ENCODE measurements around the gene ACTR3.
"Not testable (repeated sequence)": the region's sequence is repeated elsewhere in the genome, so short reads cannot be mapped to it uniquely, and the experiment has no call there.

The ACTR3 gene

GRCh38 chr2:113889471-113890252 is at the start of gene ACTR3:
TSS of gene ACTR3 (plus strand) at chr2:113890089. CDS start at chr2:113890280, 191 bp downstream.
- DNase-seq, result peak; percentile 98

GRCh38 chr2:113840518-113840917 is 49.4 kb upstream of the ACTR3 start:
- DNase-seq, result no peak

- no peak for DNase-seq
These were observed 46.8 kb upstream of the ACTR3 start for GRCh38 chr2:113842919-113843736.

- not testable (repeated sequence) for DNase-seq
These were observed 46.2 kb upstream of the ACTR3 start for GRCh38 chr2:113843737-113844050.

- no peak for DNase-seq
These were observed 44.6 kb upstream of the ACTR3 start for GRCh38 chr2:113845261-113845660.

GRCh38 chr2:113845796-113846195 is 44.1 kb upstream of the ACTR3 start:
- not testable (repeated sequence) for DNase-seq

- DNase-seq, result no peak
These were observed 43.5 kb upstream of the ACTR3 start for GRCh38 chr2:113846429-113846828.

GRCh38 chr2:113847144-113847543 is 42.7 kb upstream of the ACTR3 start:
- no peak for DNase-seq

GRCh38 chr2:113848758-113849415 is 41.0 kb upstream of the ACTR3 start:
- DNase-seq, result no peak

GRCh38 chr2:113850687-113851086 is 39.2 kb upstream of the ACTR3 start:
- no peak for DNase-seq

- no peak for DNase-seq
These were observed 38.2 kb upstream of the ACTR3 start for GRCh38 chr2:113851640-113852039.

- no peak for DNase-seq
These were observed 35.7 kb upstream of the ACTR3 start for GRCh38 chr2:113854208-113854607.

GRCh38 chr2:113854970-113855740 is 34.7 kb upstream of the ACTR3 start:
- DNase-seq, result no peak

- no peak for DNase-seq
These were observed 32.4 kb upstream of the ACTR3 start for GRCh38 chr2:113857464-113857863.

- DNase-seq, result no peak
These were observed 31.1 kb upstream of the ACTR3 start for GRCh38 chr2:113858764-113859163.

GRCh38 chr2:113861740-113862139 is 28.1 kb upstream of the ACTR3 start:
- no peak for DNase-seq

- DNase-seq, result no peak
These were observed 26.7 kb upstream of the ACTR3 start for GRCh38 chr2:113863144-113863543.

- no peak for DNase-seq
These were observed 22.3 kb upstream of the ACTR3 start for GRCh38 chr2:113867571-113867970.

- no peak for DNase-seq
These were observed 20.6 kb upstream of the ACTR3 start for GRCh38 chr2:113869253-113869652.

- DNase-seq, result no peak
These were observed 17.7 kb upstream of the ACTR3 start for GRCh38 chr2:113872201-113872600.

- DNase-seq, result no peak
These were observed 16.0 kb upstream of the ACTR3 start for GRCh38 chr2:113873867-113874266.

GRCh38 chr2:113875135-113875534 is 14.8 kb upstream of the ACTR3 start:
- DNase-seq, result no peak
